B cell (primary cell): ENCODE results near the gene PPM1G. TPM values are rescaled to one million over a fixed set of nuclear protein-coding genes. Genes with fewer than 3 reads are reported as not detected.

Experiments used
- ATAC-seq: fragments of 200-7000 bp; cut with Tn5 transposase; one replicate; pipeline ENCODE4 v1.10.0; 2021; ENCODE audit warnings: low read depth, mild to moderate bottlenecking, moderate number of reproducible peaks, moderate library complexity
- CTCF ChIA-PET: fragments of 350-600 bp; sonication (Branson Sonifier 250); formaldehyde crosslinking; loops from one replicate; lab custom pipeline; 2021; ENCODE audit warnings: antibody characterized with exemption, inconsistent platforms; lab: Charles Lee
- POLR2A ChIA-PET: fragments of 350-600 bp; sonication (Branson Sonifier 250); formaldehyde crosslinking; loops from one replicate; lab custom pipeline; 2021; ENCODE audit warnings: antibody characterized with exemption; lab: Charles Lee
- DNase-seq: peaks from one replicate; pipeline ENCODE4 v3.0.0; 2013
- H2AFZ ChIP-seq: 2 replicates; pipeline ENCODE4 v1.6.1; 2012; ENCODE audit warnings: mild to moderate bottlenecking, low read depth, low read length; ENCODE audit not compliant: insufficient read depth, poor library complexity, severe bottlenecking
- H3K27ac ChIP-seq, 2 donors: 1 replicate in 1 of 2; 2 replicates in 1 of 2; pipeline ENCODE4 v1.5.1; 2012 to 2013; ENCODE audit warnings: low read length in 2 of 2, mild to moderate bottlenecking in 2 of 2, moderate library complexity in 1 of 2
- H3K27me3 ChIP-seq, 4 experiments: fragments of 200-600 bp in 1 of 4; sonication (generic) in 1 of 4; replicated peaks in 1 of 4; 1 replicate in 2 of 4; 2 replicates in 2 of 4; pipeline versions ENCODE4 v1.6.1 to v1.7.0; 2013 to 2016; ENCODE audit warnings: low read length in 3 of 4, mild to moderate bottlenecking in 2 of 4, mixed read lengths in 1 of 4, moderate library complexity in 1 of 4; ENCODE audit not compliant: insufficient read depth in 4 of 4, control insufficient read depth in 3 of 4; ENCODE audit errors: control extremely low read depth in 1 of 4
- H3K36me3 ChIP-seq, 2 experiments: replicated peaks in 1 of 2; 1 replicate in 1 of 2; 2 replicates in 1 of 2; pipeline versions ENCODE4 v1.6.1 to v1.7.1; 2013; ENCODE audit warnings: low read length in 1 of 2; ENCODE audit not compliant: insufficient read depth in 2 of 2, control insufficient read depth in 1 of 2; ENCODE audit errors: control extremely low read depth in 1 of 2, extremely low read depth in 1 of 2
- H3K4me1 ChIP-seq, 2 donors: fragments of 200-600 bp in 1 of 2; sonication (generic) in 1 of 2; 1 replicate in 1 of 2; 2 replicates in 1 of 2; pipeline versions ENCODE4 v1.5.1 to v1.6.1; 2013 to 2017; ENCODE audit warnings: low read length in 2 of 2; ENCODE audit not compliant: control insufficient read depth in 2 of 2, insufficient read depth in 2 of 2
- H3K4me2 ChIP-seq: replicated peaks from 2 replicates; pipeline ENCODE3; 2012; ENCODE audit warnings: mild to moderate bottlenecking, low read depth, low read length; ENCODE audit not compliant: poor library complexity, severe bottlenecking
- H3K4me3 ChIP-seq, 5 experiments: fragments of 200-600 bp in 1 of 5; sonication (generic) in 1 of 5; 1 replicate in 3 of 5; 2 replicates in 2 of 5; pipeline versions ENCODE4 v1.5.1 to v1.7.0; 2011 to 2016; ENCODE audit warnings: low read length in 4 of 5, mild to moderate bottlenecking in 4 of 5, low read depth in 2 of 5, control low read depth in 1 of 5, moderate library complexity in 1 of 5; ENCODE audit not compliant: insufficient read depth in 1 of 5; ENCODE audit errors: control extremely low read depth in 1 of 5, extremely low read depth in 1 of 5
- H3K79me2 ChIP-seq: fragments of 200-600 bp; sonication (generic); one replicate; pipeline ENCODE4 v1.6.0; 2016; ENCODE audit warnings: low read length; ENCODE audit not compliant: control insufficient read depth, insufficient read depth
- H3K9ac ChIP-seq: fragments of 200-600 bp; sonication (generic); 2 replicates; pipeline ENCODE4 v1.6.1; 2017; ENCODE audit warnings: mild to moderate bottlenecking, low read length, moderate library complexity
- H3K9me3 ChIP-seq, 3 donors: one replicate each; pipeline versions ENCODE4 v1.6.1 to v1.7.1; 2013; ENCODE audit warnings: low read length in 2 of 3; ENCODE audit not compliant: control insufficient read depth in 2 of 3, insufficient read depth in 1 of 3; ENCODE audit errors: control extremely low read depth in 1 of 3
- H4K20me1 ChIP-seq: 2 replicates; pipeline ENCODE4 v1.6.0; 2012; ENCODE audit warnings: mild to moderate bottlenecking, low read length; ENCODE audit not compliant: insufficient read depth, control insufficient read depth, poor library complexity, severe bottlenecking
- H3K27ac Mint-ChIP-seq: one replicate; pipeline ENCODE4 v1.8.0; 2021; ENCODE audit warnings: mixed read lengths
- H3K27me3 Mint-ChIP-seq: one replicate; pipeline ENCODE4 v1.8.0; 2021; ENCODE audit warnings: mixed read lengths
- H3K4me1 Mint-ChIP-seq: one replicate; pipeline ENCODE4 v1.8.0; 2021; ENCODE audit warnings: mixed read lengths
- H3K4me3 Mint-ChIP-seq: one replicate; pipeline ENCODE4 v1.8.0; 2021; ENCODE audit warnings: mixed read lengths
- H3K9me3 Mint-ChIP-seq: one replicate; pipeline ENCODE4 v1.8.0; 2022; ENCODE audit warnings: mixed read lengths; ENCODE audit not compliant: insufficient read depth
- EZH2 ChIP-seq: IDR thresholded peaks from 2 replicates; pipeline ENCODE4 v1.6.1; 2012; ENCODE audit warnings: borderline replicate concordance, low read depth, mild to moderate bottlenecking, moderate library complexity, low read length; ENCODE audit not compliant: insufficient read depth, poor library complexity, severe bottlenecking
- WGBS: methylation state at CpG from one replicate; pipeline ENCODE4 v1.1.5; 2013; ENCODE audit warnings: missing lambda C conversion rate; ENCODE audit not compliant: insufficient coverage; 5-methylcytosine and 5-hydroxymethylcytosine counted together
- intact Hi-C: fragments of 100-400 bp; cut with micrococcal nuclease; formaldehyde crosslinking; loops from one replicate; pipeline ENCODE4 v1.10.0; 2022
- polyA plus RNA-seq: library from polyadenylated mRNA; depleted of rRNA; stranded (reverse); fragments of >200 nt; gene quantifications from 2 replicates; pipeline ENCODE4 v1.2.3, GENCODE V29; 2012
- total RNA-seq, 2 donors: library from RNA; stranded (reverse); fragments of 120-200 nt in 1 of 2; gene quantifications; 1 replicate in 1 of 2; 2 replicates in 1 of 2; pipeline versions ENCODE4 v1.2.3 to v1.2.4, GENCODE V29; 2013 to 2022
- TF ChIP-seq, protein P1 (sequence below): fragments of 200-600 bp; IDR thresholded peaks from one replicate; pipeline ENCODE4 v1.8.0; 2022; ENCODE audit warnings: antibody characterized with exemption, mild to moderate bottlenecking

PPM1G gene
- total and polyA plus RNA-seq, 2 donors (not counting 1 experiment from before 2014, with no cell fraction given) = 23.7 to 48.9 TPM

GRCh38 chr2:27445155-27445554, 35.8 kb upstream of the PPM1G start:
- H3K4me3 Mint-ChIP-seq = no peak overlapping the region
- DNase-seq = no peak
- H3K27ac Mint-ChIP-seq = no peak overlapping the region
- H3K27ac ChIP-seq = no peak overlapping the region
- CTCF ChIA-PET = no interaction called here
- no peak for ATAC-seq
- no peak overlapping the region for H3K4me2 ChIP-seq
- intact Hi-C loops = loop anchor here (10.0 kb wide), 1 partner anchor 240 kb away; no protein-coding TSS in a partner anchor
- H3K9me3 Mint-ChIP-seq = no peaks in the 10 kb centered on the region
- POLR2A ChIA-PET = no interaction called here
- H3K36me3 ChIP-seq = peaks cover 3 to 31% of the 10 kb centered on the region in 2 experiments
- no peaks in the 10 kb centered on the region for H3K27me3 ChIP-seq
- H3K9me3 ChIP-seq = no peaks in the 10 kb centered on the region
- H3K79me2 ChIP-seq = no peaks in the 10 kb centered on the region
- peaks cover 3 to 6% of the 10 kb centered on the region in 2 donors for H3K4me1 ChIP-seq
- 93% methylated on average over 8 of the region's 8 CpGs for WGBS
- TF ChIP-seq, protein P1, sequence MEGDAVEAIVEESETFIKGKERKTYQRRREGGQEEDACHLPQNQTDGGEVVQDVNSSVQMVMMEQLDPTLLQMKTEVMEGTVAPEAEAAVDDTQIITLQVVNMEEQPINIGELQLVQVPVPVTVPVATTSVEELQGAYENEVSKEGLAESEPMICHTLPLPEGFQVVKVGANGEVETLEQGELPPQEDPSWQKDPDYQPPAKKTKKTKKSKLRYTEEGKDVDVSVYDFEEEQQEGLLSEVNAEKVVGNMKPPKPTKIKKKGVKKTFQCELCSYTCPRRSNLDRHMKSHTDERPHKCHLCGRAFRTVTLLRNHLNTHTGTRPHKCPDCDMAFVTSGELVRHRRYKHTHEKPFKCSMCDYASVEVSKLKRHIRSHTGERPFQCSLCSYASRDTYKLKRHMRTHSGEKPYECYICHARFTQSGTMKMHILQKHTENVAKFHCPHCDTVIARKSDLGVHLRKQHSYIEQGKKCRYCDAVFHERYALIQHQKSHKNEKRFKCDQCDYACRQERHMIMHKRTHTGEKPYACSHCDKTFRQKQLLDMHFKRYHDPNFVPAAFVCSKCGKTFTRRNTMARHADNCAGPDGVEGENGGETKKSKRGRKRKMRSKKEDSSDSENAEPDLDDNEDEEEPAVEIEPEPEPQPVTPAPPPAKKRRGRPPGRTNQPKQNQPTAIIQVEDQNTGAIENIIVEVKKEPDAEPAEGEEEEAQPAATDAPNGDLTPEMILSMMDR = no peak
- TF ChIP-seq EZH2 = no peak
- H4K20me1 ChIP-seq = no peaks in the 10 kb centered on the region
- no peak overlapping the region for H3K9ac ChIP-seq
- no peak overlapping the region for H3K4me3 ChIP-seq
- H2AFZ ChIP-seq = no peak overlapping the region
- peaks cover 12% of the 10 kb centered on the region for H3K4me1 Mint-ChIP-seq
- no peaks in the 10 kb centered on the region for H3K27me3 Mint-ChIP-seq

DNA sequence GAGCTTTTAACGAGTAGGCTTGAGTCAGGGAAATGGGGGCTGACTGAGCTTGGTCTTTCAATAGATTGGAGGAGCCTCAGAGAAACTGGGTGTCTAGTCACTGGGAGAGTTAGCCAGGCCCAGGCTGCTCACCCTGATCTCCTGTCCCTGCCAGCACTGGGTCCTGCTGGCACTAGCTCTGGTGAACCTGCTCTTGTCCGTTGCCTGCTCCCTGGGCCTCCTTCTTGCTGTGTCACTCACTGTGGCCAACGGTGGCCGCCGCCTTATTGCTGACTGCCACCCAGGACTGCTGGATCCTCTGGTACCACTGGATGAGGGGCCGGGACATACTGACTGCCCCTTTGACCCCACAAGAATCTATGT, 33.5 kb upstream of the PPM1G start:
- peaks cover 3 to 6% of the 10 kb centered on the region in 2 donors for H3K4me1 ChIP-seq
- Mint-ChIP-seq H3K27ac (peak overlapping the region; percentile 72), H3K9me3 (no peaks in the 10 kb centered on the region), H3K4me3 (peak overlapping the region; percentile 72), H3K4me1 (peaks cover 12% of the 10 kb centered on the region), H3K27me3 (no peaks in the 10 kb centered on the region)
- H4K20me1 ChIP-seq = no peaks in the 10 kb centered on the region
- no peak overlapping the region for H3K9ac ChIP-seq
- peak overlapping the region; percentile 70 for H3K4me2 ChIP-seq
- 92% methylated on average over 6 of the region's 6 CpGs for WGBS
- DNase-seq (no peak), ATAC-seq (no peak)
- no peaks in the 10 kb centered on the region for H3K27me3 ChIP-seq
- H2AFZ ChIP-seq = no peak overlapping the region
- intact Hi-C loops = loop anchor here (1.0 to 10.0 kb wide), 5 partner anchors 15 to 242 kb away; partner anchors contain the start of genes IFT172, NRBP1 and PPM1G
- H3K9me3 ChIP-seq = no peaks in the 10 kb centered on the region
- TF ChIP-seq EZH2 = no peak
- TF ChIP-seq, protein P1 = no peak
- ChIA-PET POLR2A (no interaction called here), CTCF (interaction anchor here (1.6 kb wide), 1 partner anchor 11 kb away, joined by 3 read pairs; no protein-coding TSS in a partner anchor)
- H3K27ac ChIP-seq = no peak overlapping the region
- H3K4me3 ChIP-seq = no peak overlapping the region
- H3K36me3 ChIP-seq = peaks cover 3 to 47% of the 10 kb centered on the region in 2 experiments
- no peaks in the 10 kb centered on the region for H3K79me2 ChIP-seq
